KMS-11 (cell line): ENCODE results near the gene RP9.

Experiments
- H2AFZ ChIP-seq: fragments of 200-600 bp; sonication (generic); 2 replicates; pipeline ENCODE4 v1.6.1; 2016; ENCODE audit warnings: antibody characterized with exemption, mixed run types, low read depth
- H3K27ac ChIP-seq: fragments of 200-600 bp; sonication (generic); 2 replicates; pipeline ENCODE4 v1.6.1; 2016; ENCODE audit warnings: mild to moderate bottlenecking, mixed run types
- H3K27me3 ChIP-seq: fragments of 200-600 bp; sonication (generic); 2 replicates; pipeline ENCODE4 v1.6.1; 2017; ENCODE audit warnings: mild to moderate bottlenecking, low read depth, mixed run types, moderate library complexity; ENCODE audit not compliant: insufficient read depth
- H3K36me3 ChIP-seq: fragments of 200-600 bp; sonication (generic); 2 replicates; pipeline ENCODE4 v1.6.1; 2017; ENCODE audit warnings: mild to moderate bottlenecking, mixed run types; ENCODE audit not compliant: insufficient read depth
- H3K4me1 ChIP-seq: fragments of 200-600 bp; sonication (generic); 2 replicates; pipeline ENCODE4 v1.6.1; 2016; ENCODE audit warnings: mild to moderate bottlenecking, low read depth, mixed run types; ENCODE audit not compliant: poor library complexity, severe bottlenecking
- H3K4me2 ChIP-seq: fragments of 200-600 bp; sonication (generic); 2 replicates; pipeline ENCODE4 v1.7.0; 2016; ENCODE audit warnings: mild to moderate bottlenecking, mixed run types
- H3K4me3 ChIP-seq: fragments of 200-600 bp; sonication (generic); IDR thresholded peaks from 2 replicates; pipeline ENCODE4 v1.6.1; 2017; ENCODE audit warnings: low read depth, low read length, mixed read lengths; ENCODE audit not compliant: insufficient read depth
- H3K79me2 ChIP-seq: fragments of 200-600 bp; sonication (generic); 2 replicates; pipeline ENCODE4 v1.6.1; 2016; ENCODE audit warnings: low read depth, mixed run types; ENCODE audit not compliant: insufficient read depth
- H3K9ac ChIP-seq: fragments of 200-600 bp; sonication (generic); 2 replicates; pipeline ENCODE4 v1.6.1; 2016; ENCODE audit warnings: mild to moderate bottlenecking, mixed run types
- H4K20me1 ChIP-seq: fragments of 200-600 bp; sonication (generic); 2 replicates; pipeline ENCODE4 v1.6.1; 2016; ENCODE audit warnings: mild to moderate bottlenecking, mixed run types; ENCODE audit not compliant: insufficient read depth
- TF ChIP-seq, protein P1 (sequence below): fragments of 200-600 bp; sonication (generic); conservative IDR thresholded peaks from 2 replicates; pipeline ENCODE4 v1.6.1; 2017; ENCODE audit warnings: low read depth, mild to moderate bottlenecking, antibody characterized with exemption, low read length, moderate library complexity, mixed read lengths

The RP9 gene

GRCh38 chr7:33114976-33115375, 5.8 kb upstream of the RP9 start:
- no peaks in the 10 kb centered on the region for H3K79me2 ChIP-seq
- H2AFZ ChIP-seq = no peak overlapping the region
- no peak overlapping the region for H3K27ac ChIP-seq
- TF ChIP-seq, protein P1, sequence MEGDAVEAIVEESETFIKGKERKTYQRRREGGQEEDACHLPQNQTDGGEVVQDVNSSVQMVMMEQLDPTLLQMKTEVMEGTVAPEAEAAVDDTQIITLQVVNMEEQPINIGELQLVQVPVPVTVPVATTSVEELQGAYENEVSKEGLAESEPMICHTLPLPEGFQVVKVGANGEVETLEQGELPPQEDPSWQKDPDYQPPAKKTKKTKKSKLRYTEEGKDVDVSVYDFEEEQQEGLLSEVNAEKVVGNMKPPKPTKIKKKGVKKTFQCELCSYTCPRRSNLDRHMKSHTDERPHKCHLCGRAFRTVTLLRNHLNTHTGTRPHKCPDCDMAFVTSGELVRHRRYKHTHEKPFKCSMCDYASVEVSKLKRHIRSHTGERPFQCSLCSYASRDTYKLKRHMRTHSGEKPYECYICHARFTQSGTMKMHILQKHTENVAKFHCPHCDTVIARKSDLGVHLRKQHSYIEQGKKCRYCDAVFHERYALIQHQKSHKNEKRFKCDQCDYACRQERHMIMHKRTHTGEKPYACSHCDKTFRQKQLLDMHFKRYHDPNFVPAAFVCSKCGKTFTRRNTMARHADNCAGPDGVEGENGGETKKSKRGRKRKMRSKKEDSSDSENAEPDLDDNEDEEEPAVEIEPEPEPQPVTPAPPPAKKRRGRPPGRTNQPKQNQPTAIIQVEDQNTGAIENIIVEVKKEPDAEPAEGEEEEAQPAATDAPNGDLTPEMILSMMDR = no peak
- H3K9ac ChIP-seq = no peak overlapping the region
- no peaks in the 10 kb centered on the region for H4K20me1 ChIP-seq
- H3K27me3 ChIP-seq = no peaks in the 10 kb centered on the region
- no peak overlapping the region for H3K4me3 ChIP-seq
- H3K4me1 ChIP-seq = peaks cover 6% of the 10 kb centered on the region
- H3K4me2 ChIP-seq = no peak overlapping the region
- H3K36me3 ChIP-seq = no peaks in the 10 kb centered on the region

DNA sequence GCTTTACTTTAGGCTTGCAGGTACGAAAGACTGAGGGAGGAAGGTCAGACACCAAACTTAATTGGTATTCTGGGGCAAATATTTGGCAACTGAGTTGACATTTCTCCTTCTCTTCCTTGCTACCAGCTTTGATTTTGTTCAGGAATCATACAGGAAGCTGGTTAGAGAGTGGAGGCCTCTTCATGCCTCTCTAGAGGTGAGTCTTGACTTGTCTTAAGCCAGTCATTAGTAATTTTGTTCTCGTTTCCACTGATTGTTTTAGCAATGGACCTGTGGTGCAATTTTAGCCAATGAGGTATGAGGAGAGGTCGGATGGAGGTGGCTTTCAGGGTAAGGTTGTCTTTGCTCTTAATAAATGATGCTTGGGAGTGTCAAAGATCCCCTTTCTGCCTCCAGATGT, 2.4 kb upstream of the RP9 start:
- Histone ChIP-seq H2AFZ (no peak overlapping the region), H3K27ac (no peak overlapping the region), H3K36me3 (no peaks in the 10 kb centered on the region), H3K27me3 (no peaks in the 10 kb centered on the region), H3K9ac (no peak overlapping the region), H3K4me3 (no peak overlapping the region), H4K20me1 (0 out of 2 replicates have a peak, but pooled peaks cover 4% of the 10 kb centered on the region), H3K4me2 (no peak overlapping the region), H3K79me2 (peaks cover 24% of the 10 kb centered on the region), H3K4me1 (peaks cover 23% of the 10 kb centered on the region)
- TF ChIP-seq, protein P1 = no peak

DNA sequence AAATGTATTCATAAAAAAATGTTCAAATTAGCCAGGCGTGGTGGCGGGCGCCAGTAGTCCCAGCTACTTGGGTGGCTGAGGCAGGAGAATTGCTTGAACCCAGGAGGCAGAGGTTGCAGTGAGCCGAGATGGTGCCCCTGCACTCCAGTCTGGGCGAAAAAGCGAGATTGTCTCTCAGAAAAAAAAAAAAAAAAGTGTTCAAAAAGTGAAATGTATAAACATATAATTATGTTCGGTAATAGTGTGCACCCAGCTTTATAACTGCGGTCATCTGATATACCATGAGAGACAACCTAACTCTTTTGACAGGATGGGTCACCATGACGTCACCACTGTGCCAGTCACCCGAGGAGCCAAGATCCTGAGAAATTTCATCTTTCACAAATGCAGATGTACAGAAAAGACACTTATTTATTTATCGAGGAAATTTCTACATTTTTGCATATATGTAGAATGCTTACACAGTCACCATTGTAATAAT, 594 bp upstream of the RP9 start:
- TF ChIP-seq, protein P1 = peak; percentile 35
- peak overlapping the region; percentile 41; the same call in 1 of the 2 replicates for H3K27ac ChIP-seq
- H2AFZ ChIP-seq = peak overlapping the region; percentile 82

GRCh38 chr7:33108554-33109004, 625 bp downstream of the RP9 start:
- TF ChIP-seq, protein P1 = no peak

More for the DNA sequence above, 594 bp upstream of the RP9 start:
- peak overlapping the region; percentile 53 for H3K4me2 ChIP-seq
- no peaks in the 10 kb centered on the region for H3K36me3 ChIP-seq
- no peaks in the 10 kb centered on the region for H3K27me3 ChIP-seq
- H3K4me1 ChIP-seq = peaks cover 23% of the 10 kb centered on the region
- no peak overlapping the region for H3K4me3 ChIP-seq
- H4K20me1 ChIP-seq = 0 out of 2 replicates have a peak, but pooled peaks cover 4% of the 10 kb centered on the region
- H3K9ac ChIP-seq = peak overlapping the region; percentile 31; the same call in 1 of the 2 replicates
- peaks cover 40% of the 10 kb centered on the region for H3K79me2 ChIP-seq

More at GRCh38 chr7:33108554-33109004, 625 bp downstream of the RP9 start:
- H2AFZ ChIP-seq = peak overlapping the region; percentile 74
- peaks cover 23% of the 10 kb centered on the region for H3K4me1 ChIP-seq
- H4K20me1 ChIP-seq = 0 out of 2 replicates have a peak, but pooled peaks cover 4% of the 10 kb centered on the region
- H3K79me2 ChIP-seq = peaks cover 52% of the 10 kb centered on the region
- no peaks in the 10 kb centered on the region for H3K36me3 ChIP-seq
- H3K4me3 ChIP-seq = no peak overlapping the region
- H3K9ac ChIP-seq = peak overlapping the region; percentile 79
- peak overlapping the region; percentile 57 for H3K27ac ChIP-seq
- peak overlapping the region; percentile 98 for H3K4me2 ChIP-seq
- no peaks in the 10 kb centered on the region for H3K27me3 ChIP-seq
